TTC549 (cell line): ENCODE data around the gene RELT.

Experiments used
- FAIRE-seq: peaks from 2 replicates; lab custom pipeline; 2012; peaks lifted over from hg19 to GRCh38; lab: Jason Lieb, UNC

RELT gene

DNA sequence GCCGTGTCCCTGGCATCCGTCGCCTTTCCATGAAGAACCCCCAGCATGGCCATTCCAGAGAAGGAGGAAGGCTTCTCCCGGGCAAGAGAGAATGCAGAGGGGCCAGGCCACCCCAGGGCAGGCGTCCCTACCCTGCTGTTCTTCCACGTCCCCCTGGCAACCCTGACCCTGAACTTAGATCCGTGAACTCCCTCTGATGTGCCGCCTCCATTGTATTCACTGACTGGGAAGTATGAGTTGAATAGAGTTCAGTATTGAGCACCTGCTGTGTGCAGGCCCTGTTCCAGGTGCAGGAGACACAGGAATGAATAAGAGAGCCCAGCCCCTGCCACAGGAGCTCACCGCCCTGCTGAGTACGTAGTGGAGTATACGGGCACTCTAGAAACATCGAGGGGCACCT lies 29.1 kb upstream of the RELT start:
- FAIRE-seq: no peak

DNA sequence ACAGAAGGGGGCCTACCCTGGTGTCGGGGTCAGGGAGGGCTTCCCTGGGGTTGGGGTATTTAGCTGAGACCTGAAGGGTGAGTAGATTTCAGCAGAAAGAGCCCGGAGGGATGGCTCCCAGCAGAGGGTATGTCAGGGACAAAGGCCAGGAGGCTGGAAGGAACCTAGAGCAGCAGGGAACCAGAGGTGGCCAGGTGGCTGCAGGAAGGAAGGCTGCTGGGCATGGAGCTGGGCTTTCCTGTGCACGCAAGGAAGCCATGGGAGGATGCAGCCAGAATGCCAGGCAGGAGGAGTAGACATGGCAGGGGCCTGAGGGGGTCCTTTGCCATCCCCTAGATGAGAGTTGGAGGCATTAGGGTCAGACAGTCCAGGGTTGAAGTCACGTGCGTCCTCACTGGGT lies 27.4 kb upstream of the RELT start:
- FAIRE-seq: no peak

DNA sequence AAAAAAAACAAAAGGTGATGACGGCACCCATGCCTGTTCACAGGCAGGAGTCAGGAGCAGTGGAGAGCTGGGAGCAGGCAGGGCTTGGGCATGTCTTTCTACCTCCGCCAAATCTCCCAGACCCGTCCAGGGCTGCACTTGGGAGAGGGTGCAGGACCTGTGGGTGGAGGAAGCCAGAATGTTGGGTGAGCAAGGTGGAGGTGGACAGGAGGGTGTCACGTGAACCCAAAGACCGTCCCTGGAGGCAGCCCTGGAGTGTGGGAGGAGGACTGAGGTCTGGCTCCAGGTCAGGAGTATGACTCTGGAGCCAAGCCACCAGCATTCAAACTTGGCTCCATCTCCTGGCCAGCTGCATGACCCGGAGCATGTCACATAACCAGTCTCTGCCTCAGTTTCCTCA lies 26.6 kb upstream of the RELT start:
- FAIRE-seq: no peak

DNA sequence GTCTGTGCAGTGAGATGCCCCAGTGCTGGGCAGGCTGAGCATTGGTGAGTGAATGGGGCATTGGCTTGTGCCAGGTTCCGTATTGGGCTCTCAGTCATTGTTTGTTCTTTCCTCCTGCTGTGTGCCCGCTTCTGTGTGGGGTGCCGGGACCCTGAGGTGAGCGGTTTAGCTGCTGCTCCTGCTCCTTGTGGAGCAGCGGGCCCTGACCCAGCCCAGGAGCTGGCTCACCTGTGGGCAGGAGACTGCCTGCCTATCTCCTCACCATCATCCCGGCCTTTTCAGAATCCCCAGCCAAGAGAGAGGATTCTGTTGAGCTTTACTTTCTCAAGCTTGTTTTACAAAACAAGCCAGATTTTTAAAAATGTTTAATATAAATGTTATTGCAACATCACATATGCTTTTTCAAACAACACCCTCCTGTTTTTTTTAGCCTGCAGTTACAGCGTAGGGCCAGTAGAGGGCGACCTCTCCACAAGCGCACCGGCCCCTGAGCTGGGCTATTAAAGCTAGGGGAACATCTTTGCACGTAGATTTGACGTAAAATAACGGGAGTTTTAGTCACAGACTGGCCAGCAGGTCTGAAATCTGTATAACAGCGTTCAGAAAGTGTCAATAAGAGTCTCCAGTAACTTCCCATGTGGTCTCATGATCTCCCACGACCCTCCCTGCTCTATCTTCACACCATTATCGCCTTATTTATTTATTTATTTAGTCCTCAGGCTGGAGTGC lies 25.1 kb upstream of the RELT start:
- FAIRE-seq: peak; percentile 74

DNA sequence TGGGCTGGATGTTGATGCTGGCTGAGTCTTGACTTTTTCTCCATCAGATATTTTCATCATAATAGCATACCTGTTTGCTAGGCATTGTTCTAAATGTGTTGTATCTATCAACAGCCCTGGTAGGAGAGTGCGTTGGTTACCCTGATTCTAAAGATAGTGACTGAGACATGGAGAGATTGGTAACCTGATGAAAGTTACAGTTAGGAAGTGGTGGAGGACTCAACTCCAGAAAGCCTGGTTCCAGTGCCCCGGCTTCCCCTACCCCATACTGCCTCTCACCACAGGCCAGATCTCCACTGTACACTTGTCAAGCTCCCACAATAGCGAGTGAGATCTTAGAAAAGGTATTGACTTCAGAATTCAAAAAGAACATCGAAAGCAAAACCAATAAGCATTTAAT lies 22.8 kb upstream of the RELT start:
- FAIRE-seq: no peak

DNA sequence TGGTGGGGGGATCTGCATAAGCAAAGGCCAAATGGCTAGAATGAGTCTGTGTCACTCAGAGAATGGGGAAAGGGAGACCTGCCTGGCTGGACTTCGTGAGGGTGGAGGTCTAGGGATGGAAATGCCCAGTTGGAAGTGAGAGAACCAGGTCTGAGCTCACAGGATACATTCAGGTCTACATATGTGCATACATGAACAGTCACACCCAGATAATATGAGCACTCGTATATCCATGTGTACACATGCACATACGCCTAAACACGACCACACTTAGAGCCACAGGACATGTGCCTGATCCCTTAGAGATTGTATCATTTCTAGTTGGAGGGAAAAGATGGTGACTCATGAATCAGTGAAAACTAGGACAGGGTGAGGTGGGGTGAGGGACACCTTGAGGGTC lies 21.1 kb upstream of the RELT start:
- FAIRE-seq: no peak

DNA sequence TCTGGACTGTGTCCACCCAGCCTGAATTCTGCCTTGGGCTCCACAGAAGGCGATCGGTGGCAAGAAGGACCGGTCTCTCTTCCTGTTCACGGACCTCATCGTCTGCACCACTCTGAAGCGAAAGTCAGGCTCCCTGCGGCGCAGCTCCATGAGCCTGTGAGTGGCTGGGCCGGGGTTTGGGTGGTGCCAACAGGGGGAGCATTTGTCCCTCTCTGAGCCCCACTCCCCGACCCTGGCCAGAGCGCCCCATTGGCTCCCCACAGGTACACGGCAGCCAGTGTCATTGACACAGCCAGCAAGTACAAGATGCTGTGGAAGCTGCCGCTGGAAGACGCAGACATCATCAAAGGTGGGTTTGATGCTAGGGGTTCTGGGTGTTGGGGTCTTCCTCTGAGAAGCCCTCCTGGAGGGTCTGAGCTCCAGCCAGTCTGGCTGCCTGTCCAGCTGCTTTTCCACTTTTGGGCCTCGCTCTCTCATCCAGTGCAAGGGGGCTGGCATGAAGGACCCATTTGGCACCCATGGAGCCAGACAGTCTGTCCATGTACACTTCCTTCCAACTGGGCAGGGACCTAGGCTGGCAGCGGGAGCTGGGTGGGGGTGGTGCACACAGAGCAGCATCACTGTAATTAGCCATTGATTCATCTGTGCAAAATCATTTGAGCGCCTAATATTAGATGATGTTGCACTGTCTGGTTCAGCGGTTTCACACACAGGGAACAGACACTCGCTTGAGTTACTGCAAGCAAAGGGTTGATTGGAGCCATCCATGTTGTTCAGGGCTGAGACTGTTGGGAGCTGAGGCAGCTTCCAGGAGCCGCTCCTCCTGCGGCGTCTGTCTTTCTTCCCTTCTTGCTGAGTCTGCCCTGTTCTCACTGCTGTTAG lies 19.0 kb upstream of the RELT start:
- FAIRE-seq: no peak

DNA sequence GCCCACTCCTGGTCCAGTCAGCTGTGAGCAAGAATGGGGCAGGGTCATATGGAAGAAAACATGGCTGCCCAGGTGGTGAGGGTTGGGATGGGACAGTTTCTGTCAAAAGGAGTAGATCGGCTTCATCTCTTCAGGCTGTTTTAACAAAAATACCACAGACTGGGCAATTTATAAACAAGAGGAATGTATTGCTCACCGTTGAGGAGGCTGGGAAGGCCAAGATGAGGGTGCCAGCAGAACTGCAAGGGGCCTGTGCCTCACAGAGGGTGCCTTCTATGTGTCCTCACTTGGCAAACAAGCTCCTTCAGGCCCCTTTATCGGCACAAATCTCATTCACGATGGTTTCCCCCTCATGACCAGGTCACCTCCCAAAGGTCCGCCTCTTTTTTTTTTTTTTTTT lies 18.1 kb upstream of the RELT start:
- FAIRE-seq: no peak

DNA sequence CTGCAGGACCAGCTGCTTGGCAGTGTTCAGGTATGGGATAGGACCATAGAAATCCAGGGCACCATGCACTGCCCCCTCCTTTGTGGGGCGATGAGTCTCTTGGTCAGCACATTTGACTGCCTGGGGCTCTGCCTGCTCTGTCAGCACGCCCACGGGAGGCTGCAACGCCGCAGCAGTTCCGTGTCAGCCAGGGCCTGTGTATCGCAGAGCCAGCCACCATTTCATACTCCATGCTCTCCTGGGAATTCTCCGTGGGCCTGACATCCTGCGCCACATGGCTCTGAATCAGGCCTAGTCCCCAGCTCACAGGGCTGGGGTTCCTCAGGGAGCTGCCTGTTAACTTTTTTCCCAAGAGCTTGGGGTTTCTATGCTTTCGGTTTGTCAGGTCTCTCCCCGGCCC lies 16.9 kb upstream of the RELT start:
- FAIRE-seq: no peak

DNA sequence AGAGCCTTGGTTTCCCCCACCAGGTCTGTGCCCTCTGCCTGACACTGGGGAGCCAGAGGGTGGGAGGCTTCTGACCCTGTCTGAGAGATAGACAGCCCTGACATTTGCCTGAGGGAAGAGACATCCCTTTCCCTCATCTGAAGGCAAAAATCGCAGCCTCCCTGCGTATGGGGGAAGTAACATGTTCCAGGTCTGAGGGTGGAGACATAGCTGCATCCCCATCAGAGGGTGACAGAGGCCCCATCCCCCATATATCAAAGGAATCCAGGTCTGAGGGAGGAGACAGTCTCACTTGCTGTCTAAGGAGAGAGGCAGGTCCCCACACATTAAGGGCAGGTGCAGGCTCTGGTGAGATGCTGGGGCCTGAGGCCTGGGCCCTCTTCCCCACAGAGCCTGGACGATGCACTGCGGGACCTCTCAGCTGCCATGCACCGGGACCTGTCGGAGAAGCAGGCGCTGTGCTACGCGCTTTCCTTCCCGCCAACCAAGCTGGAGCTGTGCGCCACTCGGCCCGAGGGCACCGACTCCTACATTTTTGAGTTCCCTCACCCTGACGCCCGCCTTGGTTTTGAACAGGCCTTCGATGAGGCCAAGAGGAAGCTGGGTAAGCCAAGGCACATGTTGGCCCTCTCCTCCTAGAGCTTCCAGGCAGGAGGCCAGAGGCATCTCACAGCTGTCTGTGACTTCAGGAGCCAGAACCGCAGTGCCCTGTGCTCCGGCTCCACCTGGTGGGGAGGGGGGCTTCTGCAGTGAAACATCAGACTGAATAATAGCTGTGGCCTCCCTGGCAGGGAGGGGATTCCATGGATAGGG lies 16.1 kb upstream of the RELT start:
- FAIRE-seq: no peak

DNA sequence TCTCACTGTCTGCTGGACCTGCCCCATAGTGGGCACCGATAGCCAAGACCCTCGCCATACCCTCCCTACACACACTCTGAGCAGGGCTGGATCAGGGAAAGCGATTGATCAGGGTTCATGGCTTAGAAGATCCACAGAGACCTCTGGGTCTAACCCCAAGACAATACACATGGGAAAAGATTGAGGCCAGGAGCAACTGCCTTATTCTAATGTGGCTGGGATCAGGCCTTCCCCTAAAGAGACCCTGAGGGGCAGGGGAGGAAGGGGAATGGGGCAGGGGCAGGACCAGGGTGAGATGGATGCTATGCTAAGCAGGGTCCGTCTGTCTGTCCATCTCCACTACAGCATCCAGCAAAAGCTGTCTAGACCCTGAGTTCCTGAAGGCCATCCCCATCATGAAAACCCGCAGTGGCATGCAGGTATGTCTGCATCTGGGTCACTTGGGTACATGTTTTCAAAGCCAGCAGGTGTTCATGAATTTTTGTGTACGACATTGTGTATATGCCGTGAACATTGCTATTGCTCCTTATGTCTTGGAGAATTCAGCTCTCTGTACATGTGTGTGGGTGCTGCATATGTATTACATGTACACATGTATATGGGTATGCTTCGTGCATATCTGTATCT lies 15.3 kb upstream of the RELT start:
- FAIRE-seq: no peak

DNA sequence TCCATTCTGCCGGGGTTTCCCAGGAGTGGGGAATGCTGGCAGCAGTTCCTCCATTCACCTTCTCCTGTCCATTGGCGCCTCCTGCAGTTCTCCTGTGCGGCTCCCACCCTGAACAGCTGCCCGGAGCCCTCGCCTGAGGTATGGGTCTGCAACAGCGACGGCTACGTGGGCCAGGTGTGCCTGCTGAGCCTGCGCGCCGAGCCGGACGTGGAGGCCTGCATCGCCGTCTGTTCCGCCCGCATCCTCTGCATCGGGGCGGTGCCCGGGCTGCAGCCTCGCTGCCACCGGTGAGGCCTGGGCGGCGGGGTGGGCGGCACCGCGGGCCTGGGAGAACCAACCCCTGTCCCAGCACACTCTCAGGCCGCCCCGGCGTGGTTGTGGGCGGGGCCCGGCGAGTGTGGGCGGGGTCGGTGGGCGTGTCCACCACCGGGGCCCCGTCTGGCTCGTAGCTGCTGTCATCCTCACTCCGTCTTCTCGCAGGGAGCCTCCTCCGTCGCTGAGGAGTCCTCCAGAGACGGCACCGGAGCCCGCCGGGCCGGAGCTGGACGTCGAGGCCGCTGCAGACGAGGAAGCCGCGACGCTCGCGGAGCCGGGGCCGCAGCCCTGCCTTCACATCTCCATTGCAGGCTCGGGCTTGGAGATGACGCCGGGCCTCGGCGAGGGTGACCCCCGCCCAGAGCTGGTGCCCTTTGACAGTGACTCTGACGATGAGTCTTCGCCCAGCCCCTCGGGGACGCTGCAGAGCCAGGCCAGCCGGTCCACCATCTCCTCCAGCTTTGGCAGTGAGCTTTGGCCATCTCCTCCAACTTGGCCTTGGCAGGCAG lies 14.0 kb upstream of the RELT start:
- FAIRE-seq: no peak

DNA sequence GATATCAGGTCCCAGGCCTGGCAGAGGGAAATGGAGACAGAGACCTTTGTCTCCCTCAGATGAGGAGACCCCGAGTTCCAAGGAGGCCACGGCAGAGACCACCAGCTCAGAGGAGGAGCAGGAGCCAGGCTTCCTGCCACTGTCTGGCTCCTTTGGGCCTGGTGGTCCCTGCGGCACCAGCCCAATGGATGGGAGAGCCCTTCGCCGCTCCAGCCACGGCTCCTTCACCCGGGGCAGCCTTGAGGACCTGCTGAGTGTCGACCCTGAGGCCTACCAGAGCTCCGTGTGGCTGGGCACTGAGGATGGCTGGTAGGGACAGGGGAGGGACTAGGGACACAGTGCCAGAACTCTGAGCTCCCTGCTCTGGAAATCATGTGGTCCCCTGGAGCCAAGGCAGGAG lies 13.1 kb upstream of the RELT start:
- FAIRE-seq: no peak

DNA sequence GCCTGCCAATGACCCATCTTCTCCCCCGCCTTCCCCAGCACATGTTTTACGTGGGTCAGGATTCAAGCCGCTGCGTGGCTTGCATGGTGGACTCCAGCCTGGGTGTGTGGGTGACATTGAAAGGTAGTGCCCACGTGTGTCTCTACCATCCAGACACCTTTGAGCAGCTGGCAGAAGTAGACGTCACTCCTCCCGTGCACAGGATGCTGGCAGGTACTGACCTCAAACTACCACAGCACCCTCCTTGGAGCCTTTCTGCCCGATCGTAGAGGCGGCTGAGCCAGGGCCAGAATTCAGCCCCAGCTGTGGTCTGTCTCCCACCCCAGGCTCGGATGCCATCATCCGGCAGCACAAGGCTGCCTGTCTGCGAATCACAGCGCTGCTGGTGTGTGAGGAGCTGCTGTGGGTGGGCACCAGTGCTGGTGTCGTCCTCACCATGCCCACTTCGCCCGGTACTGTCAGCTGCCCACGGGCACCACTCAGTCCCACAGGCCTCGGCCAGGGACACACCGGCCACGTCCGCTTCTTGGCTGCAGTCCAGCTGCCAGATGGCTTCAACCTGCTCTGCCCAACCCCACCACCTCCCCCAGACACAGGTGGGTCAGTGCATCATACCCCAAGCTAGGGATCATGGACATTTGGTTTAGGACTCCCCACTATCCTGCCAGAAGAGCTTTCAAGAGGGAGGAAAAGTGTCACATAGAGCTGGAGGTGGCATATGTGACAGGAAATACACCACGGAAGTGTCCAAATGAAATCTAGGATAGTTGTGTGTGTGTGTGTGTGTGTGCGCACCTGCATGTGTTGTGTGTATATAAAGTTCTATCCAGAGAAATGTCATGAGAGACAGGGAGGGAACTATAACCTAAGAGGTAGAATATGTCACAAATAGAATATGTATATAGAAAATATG lies 10.6 kb upstream of the RELT start:
- no peak for FAIRE-seq

DNA sequence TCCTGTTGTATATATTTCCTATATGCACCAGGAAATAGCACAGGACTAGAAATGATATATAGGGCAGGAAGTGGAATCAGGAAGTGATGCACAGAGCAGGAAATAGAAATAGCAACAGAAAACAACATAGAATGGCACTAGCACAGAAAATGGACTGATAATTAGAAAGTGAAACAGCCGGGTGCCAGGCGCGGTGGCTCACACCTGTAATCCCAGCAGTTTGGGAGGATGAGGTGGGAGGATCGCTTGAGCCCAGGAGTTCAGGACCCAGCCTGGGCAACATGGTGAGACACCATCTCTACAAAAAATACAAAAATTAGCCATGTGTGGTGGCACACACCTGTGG lies 10.0 kb upstream of the RELT start:
- no peak for FAIRE-seq

DNA sequence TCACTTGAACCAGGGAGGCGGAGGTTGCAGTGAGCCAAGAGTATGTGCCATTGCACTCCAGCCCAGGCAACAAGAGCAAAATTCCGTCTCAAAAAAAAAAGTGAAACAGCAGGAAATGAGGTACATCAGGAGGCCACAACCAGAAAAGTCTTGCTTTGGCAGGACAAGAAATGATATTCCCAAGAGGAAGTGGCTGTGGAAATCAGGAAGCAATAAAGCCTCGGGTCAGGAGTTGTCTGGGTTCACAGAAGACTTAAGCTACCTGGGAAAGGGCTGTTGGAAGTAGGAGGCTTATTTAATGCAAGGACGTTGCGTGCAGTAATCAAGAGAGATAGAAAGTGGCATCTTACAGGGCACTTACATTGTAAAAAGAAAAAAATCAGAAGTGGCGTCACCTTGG lies 9.2 kb upstream of the RELT start:
- FAIRE-seq: no peak

DNA sequence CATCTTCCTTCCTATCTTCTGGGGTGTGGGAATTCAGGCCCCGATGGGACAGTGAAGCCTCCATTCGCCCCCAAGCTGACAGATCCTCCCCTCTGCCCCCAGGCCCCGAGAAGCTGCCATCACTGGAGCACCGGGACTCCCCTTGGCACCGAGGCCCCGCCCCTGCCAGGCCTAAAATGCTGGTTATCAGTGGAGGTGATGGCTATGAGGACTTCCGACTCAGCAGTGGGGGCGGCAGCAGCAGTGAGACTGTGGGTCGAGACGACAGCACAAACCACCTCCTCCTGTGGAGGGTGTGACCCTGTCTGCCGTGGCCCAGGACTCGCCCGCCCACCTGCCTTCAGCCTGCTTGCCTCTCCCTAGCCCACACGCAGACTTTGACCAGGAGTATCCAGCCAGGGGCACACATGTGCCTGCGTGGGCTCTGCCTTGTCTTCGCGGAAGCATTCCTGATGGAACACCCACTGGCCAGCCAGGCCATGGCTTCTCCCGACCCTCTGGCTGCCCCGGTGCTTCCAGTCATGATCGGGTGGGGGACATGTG lies 8.6 kb upstream of the RELT start:
- FAIRE-seq: no peak

DNA sequence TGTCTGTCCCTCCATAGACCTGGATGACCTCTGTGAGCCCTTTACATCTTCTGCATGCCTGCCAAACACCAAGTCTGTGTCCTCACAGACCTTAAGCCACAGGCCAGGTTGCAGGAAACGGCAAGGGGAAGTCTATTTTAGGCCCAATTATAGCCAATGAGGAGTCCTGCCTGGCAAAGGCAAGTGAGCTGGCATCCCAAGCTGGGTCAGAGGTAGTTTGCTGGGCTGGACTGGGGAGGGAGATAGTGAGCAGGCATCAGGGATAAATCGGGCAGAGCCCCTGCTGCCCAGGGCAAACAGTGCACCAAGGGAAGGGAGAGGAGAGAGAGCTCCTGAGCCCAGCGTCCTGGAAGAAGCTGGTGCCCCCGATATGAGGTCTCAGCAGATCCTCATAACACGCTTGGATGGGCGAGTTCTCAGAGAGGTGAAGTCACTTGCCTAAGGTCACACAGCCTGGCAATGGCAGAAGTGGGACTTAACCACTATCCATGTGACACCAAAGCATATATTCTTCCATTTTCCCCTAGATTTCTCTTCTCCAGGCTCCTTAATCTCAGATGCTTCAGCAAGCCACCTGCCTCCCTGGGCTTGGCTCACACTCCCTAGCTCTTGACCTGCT lies 3.7 kb upstream of the RELT start:
- no peak for FAIRE-seq

DNA sequence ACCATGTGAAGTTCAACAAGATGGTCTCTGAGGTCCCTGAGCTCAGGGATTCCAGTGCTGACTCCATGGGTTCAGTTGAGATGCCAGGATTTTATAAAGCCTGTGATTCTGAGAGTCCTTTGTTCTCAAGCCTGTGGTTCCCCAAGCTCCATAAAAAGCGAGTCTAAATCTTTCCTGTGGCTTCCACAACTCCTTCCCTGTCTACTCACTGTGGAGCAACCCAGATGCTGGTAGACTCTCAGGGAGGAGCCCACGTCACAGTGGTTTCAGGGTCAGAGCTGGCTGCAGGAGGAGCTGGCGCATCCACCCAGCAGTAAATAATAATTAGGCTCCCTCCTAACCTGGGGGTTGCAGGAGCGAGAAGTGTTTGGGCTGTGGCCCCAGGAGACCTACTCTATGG lies 2.0 kb upstream of the RELT start:
- no peak for FAIRE-seq

DNA sequence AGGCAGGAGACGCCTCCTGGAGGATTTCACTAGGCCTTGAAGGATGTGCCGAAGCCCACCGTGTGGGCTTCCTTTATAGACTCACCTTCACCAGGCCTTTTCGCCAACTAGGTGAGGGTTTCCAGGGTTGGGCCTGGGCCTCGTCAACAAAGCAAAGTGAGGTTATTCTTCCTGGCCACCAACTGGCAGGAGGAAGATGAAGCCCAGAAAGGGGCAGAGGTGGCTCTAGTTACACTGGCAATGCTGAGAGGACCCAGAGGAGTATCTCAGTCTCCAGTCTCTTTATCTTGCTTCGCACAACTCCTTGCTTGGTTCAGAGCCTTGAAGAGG lies 404 bp upstream of the RELT start:
- no peak for FAIRE-seq
